BJ (cell line): Measurements from ENCODE around the gene PPP2R5C. TPM values are rescaled to one million over a fixed set of nuclear protein-coding genes. Genes with fewer than 3 reads are reported as not detected.

ENCODE experiments used
- CTCF ChIA-PET: fragments of 350-600 bp; formaldehyde crosslinking; extraction: SDS; loops from one replicate; lab custom pipeline; 2021; ENCODE audit warnings: antibody characterized with exemption, inconsistent platforms; lab: Yijun Ruan, JAX
- POLR2A ChIA-PET: fragments of 300-600 bp; sonication (Branson Sonifier 250); formaldehyde crosslinking; extraction: SDS; loops from one replicate; lab custom pipeline; 2021; ENCODE audit warnings: antibody characterized with exemption; lab: Charles Lee
- DNase-seq: peaks from one replicate; pipeline ENCODE4 v3.0.0-alpha.2; 2011; ENCODE audit warnings: low read depth
- H3K27me3 ChIP-seq: 2 replicates; pipeline ENCODE4 v1.6.0; 2011; ENCODE audit warnings: low read length; ENCODE audit not compliant: control insufficient read depth, insufficient read depth
- H3K36me3 ChIP-seq: 2 replicates; pipeline ENCODE4 v1.5.1; 2011; ENCODE audit warnings: low read length; ENCODE audit not compliant: control insufficient read depth, insufficient read depth
- H3K4me3 ChIP-seq: 2 replicates; pipeline ENCODE4 v1.5.1; 2011; ENCODE audit warnings: low read depth, mild to moderate bottlenecking, control low read depth, low read length
- CTCF ChIP-seq: IDR thresholded peaks from 2 replicates; pipeline ENCODE4 v1.5.1; 2011; ENCODE audit warnings: low read depth, mild to moderate bottlenecking, control low read depth, inconsistent platforms, low read length, moderate library complexity; ENCODE audit not compliant: insufficient read depth
- polyA plus RNA-seq: library from polyadenylated mRNA; depleted of rRNA; stranded (reverse); fragments of >200 nt; gene quantifications from 2 replicates; pipeline ENCODE4 v1.2.3, GENCODE V29; 2011

PPP2R5C gene
- polyA plus RNA-seq, 1 experiment = 55.8 TPM

- ChIA-PET CTCF (interaction anchor here (0.6 to 0.9 kb wide), 2 partner anchors 114 to 184 kb away, joined by 3 read pairs; no protein-coding TSS in a partner anchor), POLR2A (no interaction called here)
- no peak overlapping the region for H3K4me3 ChIP-seq
- DNase-seq = no peak
- H3K36me3 ChIP-seq = peaks cover 14% of the 10 kb centered on the region
- no peak for TF ChIP-seq CTCF
- H3K27me3 ChIP-seq = no peaks in the 10 kb centered on the region
Measured at GRCh38 chr14:101891471-101891870, 130.0 kb downstream of the PPP2R5C start.

- H3K36me3 ChIP-seq = peaks cover 12% of the 10 kb centered on the region
- DNase-seq = no peak
Measured at GRCh38 chr14:101893759-101894158, 132.2 kb downstream of the PPP2R5C start.

GRCh38 chr14:101894365-101895081 lies 133.0 kb downstream of the PPP2R5C start:
- no peak for DNase-seq
- POLR2A ChIA-PET = no interaction called here
- H3K4me3 ChIP-seq = no peak overlapping the region
- CTCF ChIA-PET = interaction anchor here (1.0 to 1.3 kb wide), 2 partner anchors 17 to 123 kb away, joined by 3 to 6 read pairs; no protein-coding TSS in a partner anchor
- H3K27me3 ChIP-seq = no peaks in the 10 kb centered on the region
- peaks cover 13% of the 10 kb centered on the region for H3K36me3 ChIP-seq
- no peak for TF ChIP-seq CTCF

More at GRCh38 chr14:101893759-101894158, 132.2 kb downstream of the PPP2R5C start:
- Histone ChIP-seq H3K4me3 (no peak overlapping the region), H3K27me3 (no peaks in the 10 kb centered on the region)
- TF ChIP-seq CTCF = no peak
- CTCF ChIA-PET = interaction anchor here (1.2 to 1.3 kb wide), 2 partner anchors 123 to 187 kb away, joined by 3 to 6 read pairs; no protein-coding TSS in a partner anchor
- POLR2A ChIA-PET = interaction anchor here (0.6 kb wide), 1 partner anchor 42 kb away, joined by 8 read pairs; no protein-coding TSS in a partner anchor

GRCh38 chr14:101895256-101895655 lies 133.7 kb downstream of the PPP2R5C start:
- CTCF ChIA-PET = interaction anchor here (1.0 kb wide), 1 partner anchor 16 kb away, joined by 3 read pairs; no protein-coding TSS in a partner anchor
- H3K4me3 ChIP-seq = no peak overlapping the region
- POLR2A ChIA-PET = no interaction called here
- H3K27me3 ChIP-seq = no peaks in the 10 kb centered on the region
- DNase-seq = no peak
- TF ChIP-seq CTCF = no peak
- H3K36me3 ChIP-seq = peaks cover 15% of the 10 kb centered on the region

- Histone ChIP-seq H3K36me3 (peaks cover 15% of the 10 kb centered on the region), H3K27me3 (no peaks in the 10 kb centered on the region), H3K4me3 (no peak overlapping the region)
- TF ChIP-seq CTCF = no peak
- DNase-seq = no peak
- CTCF ChIA-PET = interaction anchor here (1.1 kb wide), 1 partner anchor 16 kb away, joined by 3 read pairs; no protein-coding TSS in a partner anchor
- POLR2A ChIA-PET = no interaction called here
Measured at GRCh38 chr14:101897326-101897725, 135.8 kb downstream of the PPP2R5C start.
